Activated naive CD4-positive, alpha-beta T cell treated with anti-CD3 and anti-CD28 coated beads, Interleukin-2, amount 50 U/mL, for 24 hours (primary cell): ENCODE measurements around the gene PTPRB.

ENCODE experiments used
- H3K27ac Mint-ChIP-seq: one replicate; pipeline ENCODE4 v1.8.0; 2021; ENCODE audit warnings: mild to moderate bottlenecking, mixed read lengths
- H3K27me3 Mint-ChIP-seq: one replicate; pipeline ENCODE4 v1.8.0; 2021; ENCODE audit warnings: mixed read lengths
- H3K36me3 Mint-ChIP-seq: one replicate; pipeline ENCODE4 v1.8.0; 2021; ENCODE audit warnings: mixed read lengths
- H3K4me1 Mint-ChIP-seq: one replicate; pipeline ENCODE4 v1.8.0; 2021; ENCODE audit warnings: mixed read lengths
- H3K4me3 Mint-ChIP-seq: one replicate; pipeline ENCODE4 v1.8.0; 2021; ENCODE audit warnings: mild to moderate bottlenecking, mixed read lengths
- H3K9me3 Mint-ChIP-seq: one replicate; pipeline ENCODE4 v1.8.0; 2021; ENCODE audit warnings: mixed read lengths

The PTPRB gene

GRCh38 chr12:70619471-70620152 is 17.6 kb downstream of the PTPRB start:
- H3K4me3 Mint-ChIP-seq = no peak overlapping the region
- no peak overlapping the region for H3K27ac Mint-ChIP-seq
- H3K9me3 Mint-ChIP-seq = no peaks in the 10 kb centered on the region
- H3K27me3 Mint-ChIP-seq = peaks cover 11% of the 10 kb centered on the region
- H3K36me3 Mint-ChIP-seq = no peaks in the 10 kb centered on the region
- no peaks in the 10 kb centered on the region for H3K4me1 Mint-ChIP-seq

GRCh38 chr12:70618371-70618770 is 18.9 kb downstream of the PTPRB start:
- no peaks in the 10 kb centered on the region for H3K36me3 Mint-ChIP-seq
- no peaks in the 10 kb centered on the region for H3K9me3 Mint-ChIP-seq
- no peaks in the 10 kb centered on the region for H3K4me1 Mint-ChIP-seq
- no peak overlapping the region for H3K4me3 Mint-ChIP-seq
- no peak overlapping the region for H3K27ac Mint-ChIP-seq
- peaks cover 12% of the 10 kb centered on the region for H3K27me3 Mint-ChIP-seq

GRCh38 chr12:70617450-70617849 is 19.8 kb downstream of the PTPRB start:
- Mint-ChIP-seq H3K27ac (no peak overlapping the region), H3K9me3 (no peaks in the 10 kb centered on the region), H3K27me3 (peaks cover 16% of the 10 kb centered on the region), H3K4me1 (no peaks in the 10 kb centered on the region), H3K36me3 (no peaks in the 10 kb centered on the region), H3K4me3 (no peak overlapping the region)

GRCh38 chr12:70615174-70615866 is 21.9 kb downstream of the PTPRB start:
- Mint-ChIP-seq H3K9me3 (no peaks in the 10 kb centered on the region), H3K36me3 (no peaks in the 10 kb centered on the region), H3K4me1 (peaks cover 4% of the 10 kb centered on the region), H3K4me3 (no peak overlapping the region), H3K27me3 (peaks cover 22% of the 10 kb centered on the region), H3K27ac (no peak overlapping the region)

- H3K4me1 Mint-ChIP-seq = peaks cover 6% of the 10 kb centered on the region
- H3K4me3 Mint-ChIP-seq = no peak overlapping the region
- H3K36me3 Mint-ChIP-seq = no peaks in the 10 kb centered on the region
- H3K9me3 Mint-ChIP-seq = no peaks in the 10 kb centered on the region
- H3K27ac Mint-ChIP-seq = no peak overlapping the region
- H3K27me3 Mint-ChIP-seq = peaks cover 38% of the 10 kb centered on the region
Measured at GRCh38 chr12:70609739-70610491, 27.3 kb downstream of the PTPRB start.

- Mint-ChIP-seq H3K4me3 (no peak overlapping the region), H3K36me3 (no peaks in the 10 kb centered on the region), H3K9me3 (no peaks in the 10 kb centered on the region), H3K4me1 (peaks cover 6% of the 10 kb centered on the region), H3K27ac (no peak overlapping the region), H3K27me3 (peaks cover 38% of the 10 kb centered on the region)
Measured at GRCh38 chr12:70609203-70609602, 28.0 kb downstream of the PTPRB start.

GRCh38 chr12:70608184-70608583 is 29.0 kb downstream of the PTPRB start:
- no peaks in the 10 kb centered on the region for H3K36me3 Mint-ChIP-seq
- H3K27ac Mint-ChIP-seq = no peak overlapping the region
- no peak overlapping the region for H3K4me3 Mint-ChIP-seq
- no peaks in the 10 kb centered on the region for H3K9me3 Mint-ChIP-seq
- peaks cover 35% of the 10 kb centered on the region for H3K27me3 Mint-ChIP-seq
- peaks cover 6% of the 10 kb centered on the region for H3K4me1 Mint-ChIP-seq

- Mint-ChIP-seq H3K4me1 (peaks cover 6% of the 10 kb centered on the region), H3K27me3 (peaks cover 34% of the 10 kb centered on the region), H3K27ac (no peak overlapping the region), H3K36me3 (no peaks in the 10 kb centered on the region), H3K9me3 (no peaks in the 10 kb centered on the region), H3K4me3 (no peak overlapping the region)
Measured at GRCh38 chr12:70607107-70607506, 30.1 kb downstream of the PTPRB start.

GRCh38 chr12:70605976-70606375 is 31.3 kb downstream of the PTPRB start:
- Mint-ChIP-seq H3K9me3 (no peaks in the 10 kb centered on the region), H3K4me1 (peaks cover 6% of the 10 kb centered on the region), H3K27ac (no peak overlapping the region), H3K36me3 (no peaks in the 10 kb centered on the region), H3K27me3 (peaks cover 33% of the 10 kb centered on the region), H3K4me3 (no peak overlapping the region)

- H3K27ac Mint-ChIP-seq = no peak overlapping the region
- H3K4me3 Mint-ChIP-seq = no peak overlapping the region
- no peaks in the 10 kb centered on the region for H3K36me3 Mint-ChIP-seq
- no peaks in the 10 kb centered on the region for H3K9me3 Mint-ChIP-seq
- H3K4me1 Mint-ChIP-seq = no peaks in the 10 kb centered on the region
- peaks cover 31% of the 10 kb centered on the region for H3K27me3 Mint-ChIP-seq
Measured at GRCh38 chr12:70604662-70605061, 32.6 kb downstream of the PTPRB start.

GRCh38 chr12:70603044-70603443 is 34.2 kb downstream of the PTPRB start:
- Mint-ChIP-seq H3K4me1 (no peaks in the 10 kb centered on the region), H3K27ac (no peak overlapping the region), H3K27me3 (peaks cover 22% of the 10 kb centered on the region), H3K4me3 (no peak overlapping the region), H3K36me3 (no peaks in the 10 kb centered on the region), H3K9me3 (no peaks in the 10 kb centered on the region)

GRCh38 chr12:70598467-70599193 is 38.6 kb downstream of the PTPRB start:
- H3K9me3 Mint-ChIP-seq = no peaks in the 10 kb centered on the region
- H3K36me3 Mint-ChIP-seq = no peaks in the 10 kb centered on the region
- H3K27me3 Mint-ChIP-seq = peaks cover 13% of the 10 kb centered on the region
- no peak overlapping the region for H3K4me3 Mint-ChIP-seq
- H3K4me1 Mint-ChIP-seq = no peaks in the 10 kb centered on the region
- H3K27ac Mint-ChIP-seq = no peak overlapping the region

GRCh38 chr12:70592664-70593063 is 44.6 kb downstream of the PTPRB start:
- no peak overlapping the region for H3K27ac Mint-ChIP-seq
- H3K4me1 Mint-ChIP-seq = no peaks in the 10 kb centered on the region
- no peak overlapping the region for H3K4me3 Mint-ChIP-seq
- no peaks in the 10 kb centered on the region for H3K9me3 Mint-ChIP-seq
- H3K36me3 Mint-ChIP-seq = no peaks in the 10 kb centered on the region
- H3K27me3 Mint-ChIP-seq = peaks cover 16% of the 10 kb centered on the region

- no peak overlapping the region for H3K4me3 Mint-ChIP-seq
- H3K9me3 Mint-ChIP-seq = no peaks in the 10 kb centered on the region
- no peaks in the 10 kb centered on the region for H3K36me3 Mint-ChIP-seq
- no peak overlapping the region for H3K27ac Mint-ChIP-seq
- H3K4me1 Mint-ChIP-seq = no peaks in the 10 kb centered on the region
- peaks cover 21% of the 10 kb centered on the region for H3K27me3 Mint-ChIP-seq
Measured at GRCh38 chr12:70590549-70591226, 46.5 kb downstream of the PTPRB start.

GRCh38 chr12:70590051-70590450 is 47.2 kb downstream of the PTPRB start:
- Mint-ChIP-seq H3K27ac (no peak overlapping the region), H3K36me3 (no peaks in the 10 kb centered on the region), H3K27me3 (peaks cover 21% of the 10 kb centered on the region), H3K4me1 (no peaks in the 10 kb centered on the region), H3K9me3 (no peaks in the 10 kb centered on the region), H3K4me3 (no peak overlapping the region)
